HG02870 (cell line): ENCODE measurements around the gene AP1M2.
"Not testable (repeated sequence)": the region's sequence is repeated elsewhere in the genome, so short reads cannot be mapped to it uniquely, and the experiment has no call there.

Source experiments
- ATAC-seq: cut with Tn5 transposase; IDR thresholded peaks from one replicate; pipeline ENCODE4 v1.9.1; 2021; ENCODE audit warnings: mild to moderate bottlenecking, moderate library complexity; ENCODE audit not compliant: unreplicated experiment

Gene AP1M2

DNA sequence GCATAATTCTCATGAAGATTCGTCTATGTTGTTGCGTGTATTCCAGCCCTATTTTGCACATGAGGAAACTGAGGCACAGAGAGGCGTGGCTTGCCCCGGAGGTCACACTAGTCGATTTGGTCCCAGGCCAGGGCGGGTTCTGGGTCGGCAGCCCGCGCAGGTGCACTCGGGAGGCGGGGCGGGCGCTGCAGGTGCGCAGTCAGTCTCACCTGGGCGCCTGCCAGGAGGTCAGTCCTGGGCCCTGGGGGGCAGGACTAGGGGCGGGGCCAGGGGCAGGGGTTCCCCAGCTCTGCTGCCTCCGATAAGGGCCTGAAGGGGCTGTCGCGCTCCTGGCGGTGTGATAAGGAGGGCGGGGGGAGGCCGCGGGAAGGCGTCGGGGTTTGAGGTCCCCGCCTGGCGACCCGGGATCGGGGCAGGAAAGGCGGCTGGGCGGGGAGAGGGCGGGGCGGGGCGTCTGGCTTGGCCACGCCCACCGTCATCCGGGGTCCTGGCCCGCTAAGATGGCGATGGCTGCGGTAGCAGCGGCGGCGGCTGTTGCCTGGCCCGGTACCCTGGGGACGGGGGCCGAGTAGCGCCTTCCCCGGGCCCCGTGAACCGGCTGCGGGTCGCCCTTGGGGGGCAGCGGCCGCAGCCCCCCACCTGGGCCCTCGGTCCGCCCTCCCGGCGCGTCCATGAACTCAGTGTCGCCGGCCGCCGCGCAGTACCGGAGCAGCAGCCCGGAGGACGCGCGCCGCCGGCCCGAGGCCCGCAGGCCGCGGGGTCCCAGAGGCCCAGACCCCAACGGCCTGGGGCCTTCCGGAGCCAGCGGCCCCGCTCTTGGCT, 43.5 kb downstream of the AP1M2 start, which contains the start of gene ATG4D:
Gene ATG4D, plus strand, starts transcription at position 485 of the 822 bp plus-strand sequence. Its CDS starts 187 bp downstream, at position 672.
- peak; percentile 76 for ATAC-seq

DNA sequence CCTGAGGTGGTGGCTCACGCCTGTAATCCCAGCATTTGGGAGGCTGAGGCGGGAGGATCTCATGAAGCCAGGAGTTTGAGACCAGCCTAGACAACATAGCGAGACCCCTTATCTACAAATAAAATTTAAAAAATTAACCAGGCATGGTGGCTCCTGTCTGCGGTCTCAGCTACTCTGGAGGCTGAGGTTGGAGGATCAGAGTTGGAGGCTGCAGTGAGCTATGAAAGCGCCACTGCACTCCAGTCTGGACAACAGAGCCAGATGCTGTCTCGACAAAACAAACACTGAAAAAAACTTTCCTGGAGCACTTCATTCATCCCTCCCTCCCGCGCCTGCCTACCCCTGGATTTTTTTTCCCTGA, 44.1 kb downstream of the AP1M2 start:
- no peak for ATAC-seq

DNA sequence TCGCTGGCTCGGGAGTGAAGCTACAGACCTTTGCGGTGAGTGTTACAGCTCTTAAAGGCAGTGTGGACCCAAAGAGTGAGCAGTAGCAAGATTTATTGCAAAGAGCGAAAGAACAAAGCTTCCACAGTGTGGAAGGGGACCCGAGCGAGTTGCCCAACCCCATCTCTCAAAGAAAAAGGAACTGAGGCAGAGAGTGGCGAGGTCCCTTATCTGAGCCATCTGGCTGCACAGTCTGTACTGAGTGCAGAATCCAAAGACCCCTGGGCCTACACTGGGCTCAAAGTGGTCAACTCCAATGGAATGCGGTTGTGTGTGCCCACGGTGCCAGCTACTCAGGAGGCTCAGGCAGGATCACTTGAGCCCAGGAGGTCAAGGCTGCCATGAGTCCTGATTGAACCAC, 48.1 kb downstream of the AP1M2 start:
- not testable (repeated sequence) for ATAC-seq

DNA sequence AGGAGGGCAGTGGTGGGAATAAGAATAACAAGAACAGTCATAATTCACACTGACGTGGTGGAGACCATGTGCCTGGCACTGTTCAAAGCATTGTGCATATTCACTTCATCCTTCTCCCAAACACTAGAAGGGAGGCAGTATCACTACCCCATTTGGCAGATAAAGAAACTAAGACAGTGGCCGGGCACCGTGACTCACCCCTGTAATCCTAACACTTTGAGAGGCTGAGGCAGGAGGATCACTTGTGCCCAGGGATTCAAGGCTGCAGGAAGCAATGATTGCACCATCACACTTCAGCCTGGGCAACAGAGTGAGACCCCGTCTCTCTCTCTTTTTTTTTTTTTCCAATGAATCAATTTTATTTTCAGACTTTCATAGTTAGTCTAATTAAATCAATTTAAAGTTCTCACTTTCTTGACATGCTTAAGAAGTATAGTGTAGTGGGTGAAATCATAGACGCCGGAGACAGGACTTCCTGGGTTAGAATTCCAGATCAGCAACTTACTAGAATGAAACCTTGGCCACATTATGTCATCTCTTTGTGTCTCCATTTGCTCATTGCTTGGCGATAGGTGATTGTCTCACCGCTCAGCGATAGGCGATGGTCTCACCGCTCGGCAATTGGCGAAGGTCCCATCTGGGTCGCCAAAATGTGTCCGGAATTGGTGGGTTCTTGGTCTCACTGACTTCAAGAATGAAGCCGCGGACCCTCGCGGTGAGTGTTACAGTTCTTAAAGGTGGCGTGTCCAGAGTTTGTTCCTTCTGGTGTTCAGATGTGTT, 48.7 kb downstream of the AP1M2 start:
- no peak for ATAC-seq

DNA sequence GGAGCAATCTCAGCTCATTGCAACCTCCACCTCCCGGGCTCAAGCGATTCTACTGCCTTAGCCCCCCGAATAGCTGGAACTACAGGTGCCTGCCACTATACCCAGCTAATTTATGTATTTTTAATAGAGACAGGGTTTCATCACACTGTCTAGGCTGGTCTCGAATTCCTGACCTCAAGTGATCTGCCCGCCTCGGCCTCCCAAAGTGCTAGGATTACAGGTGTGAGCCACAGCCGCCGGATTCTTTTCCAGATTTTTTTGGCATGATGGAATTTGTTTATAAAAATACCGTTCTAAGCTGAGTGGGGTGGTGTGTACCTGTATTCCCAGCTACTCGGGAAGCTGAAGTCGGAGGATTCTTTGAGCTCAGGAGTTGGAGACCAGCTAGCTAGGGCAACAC, 49.4 kb downstream of the AP1M2 start:
- no peak for ATAC-seq

DNA sequence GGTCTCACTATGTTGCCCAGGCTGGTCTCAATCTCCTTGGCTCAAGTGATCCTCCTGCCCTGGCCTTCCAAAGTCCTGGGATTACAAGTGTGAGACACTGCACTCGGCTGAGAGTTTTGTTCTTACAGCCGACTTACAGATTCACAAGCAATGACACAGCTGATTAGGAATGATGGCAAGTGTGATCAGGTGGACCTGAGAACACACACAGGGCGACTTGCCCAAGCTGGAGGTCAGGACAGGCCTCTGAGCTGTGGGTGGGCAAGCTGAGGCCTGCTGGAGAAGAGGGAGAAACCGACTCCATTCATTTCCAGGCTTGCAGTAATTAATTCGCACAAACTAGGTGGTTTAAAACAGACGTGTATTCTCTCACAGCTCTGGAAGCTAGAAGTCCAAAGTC, 51.5 kb downstream of the AP1M2 start:
- ATAC-seq: no peak

DNA sequence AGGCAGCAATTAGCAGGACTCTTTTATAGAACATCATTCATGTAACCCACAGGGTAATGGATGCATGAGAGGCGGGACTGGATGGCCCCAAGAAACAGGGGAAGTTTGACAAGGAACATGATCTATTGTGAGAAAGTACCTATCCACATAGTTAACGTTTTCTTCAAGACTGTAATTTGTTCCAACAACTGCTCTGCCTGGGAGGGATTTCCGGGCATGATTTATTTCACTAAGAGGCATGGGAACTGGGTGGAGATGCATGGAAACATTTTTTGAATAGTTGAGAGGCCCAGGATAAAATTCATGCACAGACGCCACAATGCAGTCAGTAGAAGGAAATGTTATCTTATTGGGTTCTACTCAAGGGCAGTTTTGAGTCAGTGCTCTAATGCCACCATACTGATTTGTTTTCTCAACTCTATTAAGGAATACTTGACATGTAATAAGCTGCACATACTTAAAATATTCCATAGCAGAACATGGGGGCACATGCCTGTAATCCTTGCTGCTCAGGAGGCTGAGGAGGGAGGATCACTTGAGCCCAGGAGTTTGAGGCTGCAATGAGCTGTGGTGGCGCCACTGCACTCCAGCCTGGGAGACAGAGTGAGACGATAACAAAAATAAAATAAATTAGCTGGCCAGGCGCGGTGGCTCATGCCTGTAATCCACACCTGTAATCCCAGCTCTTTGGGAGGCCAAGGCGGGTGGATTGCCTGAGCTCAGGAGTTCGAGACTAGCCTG, 53.3 kb downstream of the AP1M2 start:
- ATAC-seq: no peak

DNA sequence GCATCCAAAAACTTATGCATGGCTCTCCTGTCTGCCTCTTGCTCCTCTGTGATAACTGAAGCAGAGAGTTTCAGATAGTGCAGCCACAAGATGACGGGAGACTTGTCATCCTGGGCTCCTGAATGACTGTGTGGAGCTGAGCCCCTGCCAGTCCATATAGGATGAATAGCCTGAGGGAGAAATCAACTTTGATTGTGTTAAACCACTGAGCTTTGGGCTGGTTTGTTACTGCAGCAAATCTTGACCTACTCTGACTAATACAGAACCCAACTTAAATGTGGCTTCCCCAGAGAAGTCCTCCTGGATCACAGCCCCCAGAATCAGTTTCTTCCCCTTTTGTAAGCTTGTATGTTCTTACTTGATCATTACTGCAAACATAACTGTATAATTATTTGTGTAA, 54.7 kb downstream of the AP1M2 start:
- ATAC-seq: no peak

DNA sequence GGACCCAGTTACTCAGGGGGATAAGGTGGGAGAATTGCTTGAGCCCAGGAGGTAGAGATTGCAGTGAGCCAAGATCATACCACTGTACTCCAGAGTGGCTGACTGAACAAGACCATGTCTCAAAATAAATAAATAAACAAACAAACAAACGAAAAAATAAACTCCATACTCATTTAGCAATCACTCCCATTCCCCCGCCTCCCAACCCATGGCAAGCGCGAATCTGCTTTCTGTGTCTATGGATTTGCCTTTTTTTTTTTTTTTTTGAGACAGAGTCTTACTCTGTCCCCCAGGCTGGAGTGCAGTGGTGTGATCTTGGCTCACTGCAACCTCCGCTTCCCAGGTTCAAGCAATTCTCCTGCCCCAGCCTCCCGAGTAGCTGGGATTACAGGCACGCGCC, 60.2 kb downstream of the AP1M2 start:
- ATAC-seq: not testable (repeated sequence)

DNA sequence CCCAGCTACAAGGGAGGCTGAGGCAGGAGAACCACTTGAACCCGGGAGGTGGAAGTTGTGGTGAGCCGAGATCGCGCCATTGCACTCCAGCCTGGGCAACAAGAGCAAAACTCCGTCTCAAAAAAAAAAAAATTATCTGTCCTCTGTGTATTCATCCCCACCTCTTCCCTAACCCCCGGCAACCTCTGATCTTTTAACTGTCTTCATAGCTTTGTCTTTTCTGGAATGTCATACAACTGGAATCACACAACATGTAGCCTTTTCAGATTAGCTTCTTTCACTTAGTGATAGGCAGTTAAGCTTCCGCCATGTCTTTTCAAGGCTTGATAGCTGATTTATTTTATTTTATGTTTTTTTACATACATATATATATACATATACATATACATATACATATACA, 61.5 kb downstream of the AP1M2 start:
- no peak for ATAC-seq

DNA sequence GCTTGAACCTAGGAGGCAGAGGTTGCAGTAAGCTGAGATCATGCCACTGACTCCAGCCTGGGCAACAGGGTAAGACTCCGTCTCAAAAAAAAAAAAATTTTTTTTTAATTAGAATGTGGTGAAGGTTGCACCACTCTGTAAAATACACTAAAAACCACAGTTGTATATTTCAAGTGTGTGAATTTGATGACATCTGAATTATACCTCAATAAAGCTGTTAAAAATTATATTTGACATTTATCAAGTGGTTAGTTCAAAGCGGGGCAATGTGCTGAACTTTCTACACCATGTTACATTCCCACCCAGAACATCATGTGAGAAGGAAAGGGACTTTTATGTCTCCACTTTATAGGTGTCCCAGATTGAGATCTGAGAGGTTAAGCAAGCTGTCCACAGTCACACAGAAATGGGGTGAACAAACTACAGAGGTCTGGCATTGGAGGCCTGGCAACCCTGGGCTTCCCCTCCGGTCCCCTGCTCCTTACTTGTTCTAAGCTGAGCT, 63.9 kb downstream of the AP1M2 start:
- no peak for ATAC-seq
